ENCODE results near the gene LXN.

The LXN gene

GRCh38 chr3:158712443-158712842 is 40.0 kb upstream of the LXN start:
- Histone ChIP-seq H3K9me3 (ENCODE audit: severe bottlenecking) (no peaks in the 10 kb centered on the region), H3K4me3 (ENCODE audit: low read depth, low read length) (no peak overlapping the region), H3K27ac (no peak overlapping the region), H3K36me3 (no peaks in the 10 kb centered on the region; the same call in 1 of the 2 replicates), H3K27me3 (ENCODE audit: insufficient read depth, low read depth, severe bottlenecking) (no peaks in the 10 kb centered on the region)
- no peak for DNase-seq
- TF ChIP-seq CTCF (IDR thresholded peaks at IDR 0.05; ENCODE audit: low read depth, low read length), result no peak

GRCh38 chr3:158711886-158712285 is 39.4 kb upstream of the LXN start:
- no peak for TF ChIP-seq CTCF (IDR thresholded peaks at IDR 0.05; ENCODE audit: low read depth, low read length)
- no peaks in the 10 kb centered on the region; the same call in 1 of the 2 replicates for H3K36me3 ChIP-seq
- no peak overlapping the region for H3K27ac ChIP-seq

GRCh38 chr3:158710601-158711000 is 38.2 kb upstream of the LXN start:
- H3K36me3 ChIP-seq, result no peaks in the 10 kb centered on the region; the same call in 1 of the 2 replicates
- no peak for DNase-seq
- H3K27ac ChIP-seq, result no peak overlapping the region
- no peak for TF ChIP-seq CTCF (IDR thresholded peaks at IDR 0.05; ENCODE audit: low read depth, low read length)
- no peaks in the 10 kb centered on the region for H3K9me3 ChIP-seq (ENCODE audit: severe bottlenecking)
- no peaks in the 10 kb centered on the region for H3K27me3 ChIP-seq (ENCODE audit: insufficient read depth, low read depth, severe bottlenecking)
- H3K4me3 ChIP-seq (ENCODE audit: low read depth, low read length), result no peak overlapping the region

More at GRCh38 chr3:158711886-158712285, 39.4 kb upstream of the LXN start:
- Histone ChIP-seq H3K4me3 (ENCODE audit: low read depth, low read length) (no peak overlapping the region), H3K9me3 (ENCODE audit: severe bottlenecking) (no peaks in the 10 kb centered on the region), H3K27me3 (ENCODE audit: insufficient read depth, low read depth, severe bottlenecking) (no peaks in the 10 kb centered on the region)
- DNase-seq, result no peak

- Histone ChIP-seq H3K4me3 (ENCODE audit: low read depth, low read length) (no peak overlapping the region), H3K27me3 (ENCODE audit: insufficient read depth, low read depth, severe bottlenecking) (no peaks in the 10 kb centered on the region), H3K9me3 (ENCODE audit: severe bottlenecking) (no peaks in the 10 kb centered on the region), H3K27ac (no peak overlapping the region), H3K36me3 (no peaks in the 10 kb centered on the region; the same call in 1 of the 2 replicates)
- DNase-seq, result no peak
- no peak for TF ChIP-seq CTCF (IDR thresholded peaks at IDR 0.05; ENCODE audit: low read depth, low read length)
Observed at GRCh38 chr3:158709666-158710083, 37.2 kb upstream of the LXN start.

GRCh38 chr3:158703566-158703965 is 31.1 kb upstream of the LXN start:
- Histone ChIP-seq H3K9me3 (ENCODE audit: severe bottlenecking) (no peaks in the 10 kb centered on the region), H3K36me3 (no peaks in the 10 kb centered on the region), H3K27ac (no peak overlapping the region), H3K4me3 (ENCODE audit: low read depth, low read length) (no peak overlapping the region), H3K27me3 (ENCODE audit: insufficient read depth, low read depth, severe bottlenecking) (no peaks in the 10 kb centered on the region)
- DNase-seq, result no peak
- TF ChIP-seq CTCF (IDR thresholded peaks at IDR 0.05; ENCODE audit: low read depth, low read length), result no peak

GRCh38 chr3:158702815-158703481 is 30.5 kb upstream of the LXN start:
- no peaks in the 10 kb centered on the region for H3K9me3 ChIP-seq (ENCODE audit: severe bottlenecking)
- H3K27ac ChIP-seq, result no peak overlapping the region
- no peak overlapping the region for H3K4me3 ChIP-seq (ENCODE audit: low read depth, low read length)
- TF ChIP-seq CTCF (IDR thresholded peaks at IDR 0.05; ENCODE audit: low read depth, low read length), result no peak
- H3K36me3 ChIP-seq, result no peaks in the 10 kb centered on the region
- no peaks in the 10 kb centered on the region for H3K27me3 ChIP-seq (ENCODE audit: insufficient read depth, low read depth, severe bottlenecking)
- no peak for DNase-seq
